HT1080 (cell line): ENCODE results near the gene PC. TPM values are rescaled to one million over a fixed set of nuclear protein-coding genes. Genes with fewer than 3 reads are reported as not detected.

Experiments used
- DNase-seq: peaks from one replicate; pipeline ENCODE4 v3.0.0-alpha.2; 2015; ENCODE audit warnings: low read depth
- total RNA-seq: library from RNA; depleted of rRNA; stranded (reverse); fragments of >200 nt; shearing (Covaris generic); gene quantifications from 2 replicates; pipeline ENCODE4 v1.2.3, GENCODE V29; 2014

The PC gene
- total RNA-seq, 1 experiment from 2014 or later, result 14.9 TPM

- DNase-seq, result no peak
These were observed 72.2 kb downstream of the PC start for GRCh38 chr11:66885950-66886440.

GRCh38 chr11:66885469-66885868 is 72.7 kb downstream of the PC start:
- no peak for DNase-seq

GRCh38 chr11:66884443-66884842 is 73.7 kb downstream of the PC start:
- no peak for DNase-seq

GRCh38 chr11:66883016-66883965 is 74.9 kb downstream of the PC start:
- DNase-seq, result peak; percentile 79

- DNase-seq, result no peak
These were observed 75.6 kb downstream of the PC start for GRCh38 chr11:66882561-66883015.

- DNase-seq, result no peak
These were observed 76.2 kb downstream of the PC start for GRCh38 chr11:66881927-66882452.

GRCh38 chr11:66881451-66881835 is 76.7 kb downstream of the PC start:
- DNase-seq, result no peak

- peak; percentile 71 for DNase-seq
These were observed 77.4 kb downstream of the PC start for GRCh38 chr11:66880496-66881450.

- no peak for DNase-seq
These were observed 78.2 kb downstream of the PC start for GRCh38 chr11:66879999-66880398.

GRCh38 chr11:66879583-66879982 is 78.6 kb downstream of the PC start:
- no peak for DNase-seq

GRCh38 chr11:66879000-66879399 is 79.2 kb downstream of the PC start:
- DNase-seq, result no peak

- no peak for DNase-seq
These were observed 79.7 kb downstream of the PC start for GRCh38 chr11:66878474-66878873.

GRCh38 chr11:66877588-66878385 is 80.4 kb downstream of the PC start:
- no peak for DNase-seq

GRCh38 chr11:66875378-66875777 is 82.8 kb downstream of the PC start:
- no peak for DNase-seq

GRCh38 chr11:66874232-66874631 is 84.0 kb downstream of the PC start:
- no peak for DNase-seq

- DNase-seq, result no peak
These were observed 86.7 kb downstream of the PC start for GRCh38 chr11:66871521-66871901.

GRCh38 chr11:66870616-66871520 is 87.3 kb downstream of the PC start:
- DNase-seq, result no peak

GRCh38 chr11:66870131-66870530 is 88.1 kb downstream of the PC start:
- no peak for DNase-seq

GRCh38 chr11:66869567-66869870 is 88.7 kb downstream of the PC start:
- no peak for DNase-seq
